HG03432 (cell line): ENCODE data around the gene SERF2.

Experiments used
- ATAC-seq: cut with Tn5 transposase; IDR thresholded peaks from one replicate; pipeline ENCODE4 v1.9.1; 2021; ENCODE audit warnings: mild to moderate bottlenecking, moderate library complexity; ENCODE audit not compliant: unreplicated experiment

SERF2 gene

DNA sequence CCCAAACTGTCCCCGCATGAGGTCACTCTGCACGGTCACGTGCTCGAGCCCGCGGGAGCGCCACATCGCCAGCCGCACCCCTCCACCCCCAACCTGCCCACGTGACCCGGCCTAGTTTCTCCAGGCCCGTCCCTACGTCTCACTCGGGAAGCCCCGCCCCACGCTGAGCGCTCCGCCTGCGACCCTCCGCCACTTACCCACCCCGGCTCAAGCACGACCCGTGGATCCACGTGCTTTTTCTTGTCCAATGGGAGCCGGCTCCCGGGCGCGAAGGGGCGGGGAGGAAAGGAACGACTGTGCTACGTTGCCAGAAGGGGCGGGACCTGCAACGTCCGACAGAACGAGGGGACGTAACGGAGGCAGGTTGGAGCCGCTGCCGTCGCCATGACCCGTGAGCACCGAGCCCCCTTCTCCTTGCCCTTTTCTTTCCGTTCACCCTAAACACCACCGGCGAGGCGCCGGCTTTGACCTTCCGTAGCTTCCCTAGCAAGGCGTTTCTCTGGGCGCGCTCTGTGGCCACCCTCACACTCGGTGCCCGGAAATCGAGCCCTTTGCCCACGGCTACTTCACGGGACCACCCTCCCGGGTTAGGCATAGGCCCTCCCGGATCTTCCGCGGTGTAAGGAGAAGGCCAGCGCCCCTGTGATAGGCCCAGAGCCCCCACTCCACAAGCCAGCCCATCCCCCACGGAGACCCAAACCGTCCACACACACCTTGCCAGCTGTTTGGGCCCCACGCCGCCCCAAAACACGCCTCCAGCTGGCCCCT, at the start of gene SERF2:
Gene SERF2 (plus strand): TSS at position 328 of the 768 bp plus-strand sequence. CDS start 57 bp downstream, at position 385.
- ATAC-seq = peak; percentile 86

- peak; percentile 77 for ATAC-seq
Observed at GRCh38 chr15:43746245-43746902, 45.7 kb upstream of the SERF2 start, which contains the start of gene PDIA3. Gene PDIA3 (plus strand): TSS chr15:43746438. CDS start chr15:43746540, 102 bp downstream.

DNA sequence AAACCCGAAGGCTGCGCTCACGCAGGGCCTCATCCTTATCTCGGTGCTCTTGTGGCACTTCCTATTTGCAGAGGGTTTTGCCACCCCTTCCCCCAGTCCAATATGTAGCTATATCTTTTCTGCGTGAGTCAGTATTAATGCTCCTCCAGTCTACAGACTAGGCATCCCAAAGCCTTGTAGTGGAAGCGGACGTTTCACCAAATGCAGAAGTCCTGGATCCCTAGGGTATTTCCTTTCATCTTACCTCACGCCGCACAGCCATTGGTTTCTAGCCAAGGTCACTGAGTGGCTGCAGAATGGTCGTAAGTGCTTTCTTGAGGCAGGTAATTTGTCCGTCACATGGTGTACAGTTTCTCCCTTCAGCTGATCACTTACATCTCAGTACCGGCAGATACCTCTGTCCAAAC, 45.2 kb upstream of the SERF2 start:
- peak; percentile 19 for ATAC-seq

DNA sequence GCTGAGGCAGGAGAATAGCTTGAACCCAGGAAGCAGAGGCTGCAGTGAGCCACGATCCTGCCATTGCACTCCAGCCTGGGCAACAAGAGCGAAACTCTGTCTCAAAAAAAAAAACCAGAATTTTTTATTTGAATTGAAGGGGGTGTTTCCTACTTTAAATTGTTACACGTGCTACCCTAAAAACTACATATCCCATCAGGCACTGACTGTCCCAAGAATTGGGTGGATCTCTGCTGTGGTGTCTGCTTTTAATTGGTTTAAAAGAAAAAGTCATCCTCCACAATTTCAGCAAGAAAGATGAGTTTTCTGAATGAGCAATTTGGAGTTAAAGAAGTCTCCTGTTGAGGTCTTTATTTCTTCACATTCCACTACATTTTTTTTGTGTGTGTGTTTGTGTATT, 43.7 kb upstream of the SERF2 start:
- ATAC-seq = no peak

DNA sequence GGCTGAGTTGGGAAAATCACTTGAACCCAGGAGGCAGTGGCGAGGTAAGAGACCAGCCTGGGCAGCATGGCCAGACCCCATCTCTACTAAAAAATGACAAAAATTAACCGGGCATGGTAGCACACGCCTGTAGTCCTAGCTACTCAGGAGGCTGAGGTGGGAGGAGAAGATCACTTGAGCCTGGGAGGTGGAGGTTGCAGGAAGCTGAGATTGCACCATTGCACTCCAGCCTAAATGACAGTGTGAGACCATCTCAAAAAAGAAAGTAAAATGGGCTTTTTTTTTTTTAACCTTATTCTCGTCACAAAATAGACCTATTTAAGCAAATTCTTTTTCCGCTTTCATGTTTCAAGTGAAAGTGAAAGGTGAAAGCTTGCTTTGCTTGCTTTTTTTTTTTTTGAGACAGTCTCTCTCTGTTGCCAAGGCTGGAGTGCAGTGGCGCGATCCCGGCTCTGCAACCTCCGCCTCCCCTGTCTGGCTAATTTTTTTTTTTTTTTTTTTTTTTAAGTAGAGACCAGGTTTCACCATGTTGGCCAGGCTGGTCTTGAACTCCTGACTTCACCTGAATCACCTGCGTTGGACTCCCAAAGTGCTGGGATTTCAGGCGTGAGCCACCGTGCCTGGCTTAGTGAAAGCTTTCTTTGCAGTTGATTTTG, 42.3 kb upstream of the SERF2 start:
- ATAC-seq = peak; percentile 54

DNA sequence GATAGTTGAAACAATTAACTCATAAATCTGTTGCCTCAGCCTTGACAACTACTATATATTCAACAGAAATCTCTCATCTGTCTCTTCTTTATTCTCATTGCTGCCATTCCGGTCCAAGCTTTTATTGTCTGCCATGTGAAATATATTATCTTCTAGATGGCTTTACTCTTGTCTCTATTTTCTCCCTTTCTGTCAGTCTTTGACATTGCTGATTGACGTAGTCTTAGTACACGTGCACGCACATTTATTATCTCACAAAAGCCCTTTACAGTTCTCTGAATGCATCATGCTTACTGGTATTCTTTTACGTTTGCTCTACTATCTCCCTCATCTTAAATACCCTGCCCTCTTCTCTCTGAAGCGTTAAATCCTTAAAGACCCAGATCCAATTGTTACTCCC, 40.2 kb upstream of the SERF2 start:
- ATAC-seq = no peak

GRCh38 chr15:43762824-43763223, 29.3 kb upstream of the SERF2 start:
- ATAC-seq = no peak

DNA sequence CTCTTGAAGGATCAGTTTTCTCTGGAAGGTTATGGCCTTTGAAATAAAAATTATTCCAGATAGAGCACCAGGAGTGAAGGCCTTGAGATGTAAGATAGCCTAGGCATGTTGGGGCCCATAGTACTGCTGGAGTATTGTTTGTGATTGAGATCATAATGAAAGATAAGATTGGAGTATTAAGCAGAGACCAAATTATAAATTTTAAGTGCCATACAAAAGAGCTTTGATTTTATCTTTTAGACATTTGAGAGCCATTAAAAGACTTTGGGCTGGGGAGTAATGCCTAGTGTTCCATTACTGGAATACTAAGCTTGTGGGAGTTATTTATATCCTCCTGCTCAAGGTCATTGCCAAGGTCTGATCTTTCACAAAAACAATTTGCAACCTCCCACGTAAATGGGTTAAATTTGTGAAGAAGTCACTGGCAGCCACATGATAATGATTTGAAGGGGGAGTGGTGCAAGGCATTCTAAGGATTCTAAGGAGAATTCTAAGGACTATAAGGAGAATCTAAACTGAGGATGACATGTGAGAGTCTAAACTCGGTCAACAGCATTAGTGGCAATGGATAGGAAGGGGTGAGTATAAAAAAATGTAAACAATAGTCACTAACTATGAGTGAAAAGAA, 28.2 kb upstream of the SERF2 start:
- no peak for ATAC-seq

DNA sequence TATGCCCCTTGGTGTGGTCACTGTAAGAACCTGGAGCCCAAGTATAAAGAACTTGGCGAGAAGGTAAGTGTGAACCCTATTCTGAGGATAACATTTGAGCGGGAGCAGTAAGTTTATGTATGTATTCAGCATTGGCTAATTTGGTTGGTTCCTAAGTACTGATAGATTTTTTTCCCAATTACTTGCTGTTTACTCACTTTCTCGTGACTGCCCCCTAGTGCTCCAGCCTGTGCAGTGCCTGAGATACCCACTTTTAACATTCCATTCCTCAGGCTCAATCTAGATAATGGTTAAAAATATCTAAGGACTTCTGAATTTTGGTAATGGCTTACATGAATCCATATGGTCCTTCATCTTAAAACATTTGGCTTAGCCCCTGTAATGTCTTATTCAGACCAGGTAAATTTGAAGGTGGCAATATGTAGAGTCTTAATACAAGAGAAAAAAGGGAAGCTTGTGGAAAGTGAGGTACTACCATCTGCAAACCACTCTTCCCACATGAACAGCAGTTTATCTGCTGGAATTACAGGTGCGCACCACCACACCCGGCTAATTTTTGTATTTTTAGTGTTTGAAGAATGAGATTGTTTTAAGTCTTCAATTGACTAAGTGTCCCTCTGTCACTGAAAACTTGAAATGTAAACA, 22.4 kb upstream of the SERF2 start:
- no peak for ATAC-seq

DNA sequence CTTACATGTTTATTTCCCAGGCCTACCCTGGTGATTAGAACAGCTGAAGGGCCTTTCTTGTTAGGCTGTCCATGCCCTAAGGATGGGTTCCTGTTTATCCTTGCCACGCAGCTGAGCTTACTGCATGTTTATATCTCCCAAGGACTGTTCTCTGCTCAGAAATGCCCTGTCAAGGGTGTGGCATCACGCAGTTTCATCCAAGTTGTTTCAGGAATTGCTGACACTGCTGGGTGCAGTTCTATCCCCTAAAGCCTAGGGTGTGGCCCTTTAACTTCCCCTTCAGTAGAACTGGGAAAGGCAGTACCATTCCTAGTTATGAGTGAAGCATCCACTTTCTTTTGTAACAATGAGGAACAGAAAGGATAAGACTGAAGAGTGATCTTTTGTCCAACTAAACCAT, 20.3 kb upstream of the SERF2 start:
- no peak for ATAC-seq

DNA sequence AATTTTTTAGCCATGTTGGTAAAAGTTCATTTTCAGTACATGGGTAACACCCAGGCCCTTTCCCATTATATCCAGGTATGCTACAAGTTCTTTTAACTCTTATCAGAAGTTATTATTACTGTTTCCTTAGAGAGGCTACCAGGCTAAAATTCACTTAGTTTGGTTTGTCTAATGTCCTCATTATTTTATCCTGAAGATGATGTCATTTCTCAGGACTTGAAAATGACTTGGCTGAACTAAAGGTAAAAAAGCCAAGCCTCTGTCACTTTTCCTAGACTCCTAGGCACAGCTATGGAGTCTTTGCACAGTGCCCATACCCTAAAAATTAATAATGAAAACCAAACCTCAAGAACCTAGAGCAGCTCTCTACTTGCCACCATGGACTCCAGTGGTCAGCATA, 19.5 kb upstream of the SERF2 start:
- ATAC-seq = no peak

GRCh38 chr15:43774062-43774461, 18.1 kb upstream of the SERF2 start:
- ATAC-seq = no peak

DNA sequence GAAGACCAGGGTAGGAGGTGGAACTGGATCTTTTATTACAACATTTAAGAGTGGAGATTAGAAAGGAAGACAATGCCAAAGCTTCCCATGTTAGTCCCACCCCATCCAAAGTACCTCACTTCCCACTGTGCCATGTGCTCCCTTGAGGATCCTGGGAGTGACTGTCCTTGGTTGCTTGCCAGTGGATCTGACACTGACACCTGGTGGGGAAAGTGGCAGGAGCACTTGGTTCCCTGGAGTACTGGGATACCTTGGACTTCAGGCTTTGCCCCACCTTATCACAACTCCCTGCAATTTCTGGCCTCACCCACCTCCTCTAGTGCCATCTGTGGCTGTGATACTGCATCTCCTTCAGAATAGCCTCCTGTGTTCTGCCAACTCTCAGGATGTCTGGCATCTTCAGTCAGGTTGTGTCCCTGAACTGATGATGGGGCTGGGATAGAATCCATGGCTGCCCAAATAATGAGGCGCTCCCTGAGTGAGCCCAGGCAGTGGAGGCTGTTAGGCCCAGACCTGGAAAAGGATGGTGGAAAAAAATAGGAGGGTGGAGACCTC, 16.6 kb upstream of the SERF2 start:
- no peak for ATAC-seq

DNA sequence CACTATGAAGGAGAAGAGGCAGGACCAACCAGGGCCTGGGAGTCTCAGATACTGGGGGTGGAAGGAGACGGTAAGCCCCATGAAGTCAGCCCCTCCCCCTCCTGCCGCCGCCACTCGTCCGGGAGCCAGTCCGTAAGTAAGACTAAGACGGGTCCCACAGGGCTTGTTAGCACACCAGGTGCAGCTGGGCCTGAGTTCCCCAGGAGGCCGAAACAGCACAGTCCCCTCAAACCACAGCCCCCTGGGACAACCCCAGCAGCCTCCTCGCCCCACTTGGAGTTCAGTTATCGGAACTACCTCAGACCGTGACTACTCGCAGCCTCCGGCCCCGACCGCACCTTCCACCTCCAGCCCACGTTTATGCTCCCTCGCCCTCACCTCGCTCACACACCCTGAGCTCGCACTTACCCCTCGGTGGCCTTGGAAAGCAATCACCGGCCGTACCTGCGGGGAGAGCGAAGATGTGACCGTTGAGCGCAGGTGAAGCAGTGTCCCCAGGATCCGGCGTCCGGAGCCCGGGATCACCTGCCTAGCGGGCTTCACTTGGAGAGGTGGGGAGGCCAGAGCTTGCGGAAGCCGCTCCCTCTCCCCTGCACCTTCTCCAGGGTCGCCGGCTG, 15.9 kb upstream of the SERF2 start:
- peak; percentile 68 for ATAC-seq

DNA sequence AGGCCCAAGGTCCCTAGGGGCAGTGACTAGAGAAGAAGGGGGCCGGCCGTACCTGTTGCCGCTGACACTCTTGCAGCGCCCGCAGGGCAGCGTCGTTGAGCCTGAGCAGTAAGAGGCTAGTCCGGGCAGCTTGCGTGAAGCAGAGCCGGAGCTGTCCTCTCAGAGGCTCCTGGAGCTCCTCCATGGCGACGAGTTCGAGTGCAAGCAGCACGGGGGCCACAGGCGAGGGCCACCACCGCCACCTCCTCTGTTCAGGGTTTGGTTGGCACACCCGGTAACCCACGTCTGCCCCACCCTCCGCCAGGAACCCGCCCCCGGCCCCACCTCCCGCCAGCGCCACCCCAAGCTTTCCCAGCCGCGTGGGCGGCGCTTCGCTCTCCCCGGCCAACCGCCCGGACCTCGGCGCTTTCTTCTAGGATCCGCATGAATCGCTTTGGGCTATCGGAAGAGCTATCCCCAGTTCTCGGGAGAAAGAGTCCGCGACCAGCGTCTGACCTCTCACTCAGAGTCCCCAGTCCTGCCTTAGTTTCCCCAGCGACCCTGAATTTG, 15.3 kb upstream of the SERF2 start, which contains the start of gene ELL3:
Gene ELL3 (minus strand): TSS at position 249 of the 549 bp plus-strand sequence. CDS start 65 bp downstream, at position 184.
- peak; percentile 45 for ATAC-seq

- peak; percentile 73 for ATAC-seq
Observed at GRCh38 chr15:43777267-43777914, 14.7 kb upstream of the SERF2 start.

- ATAC-seq = no peak
Observed at GRCh38 chr15:43779016-43779415, 13.1 kb upstream of the SERF2 start.

- no peak for ATAC-seq
Observed at GRCh38 chr15:43789409-43789808, 2.7 kb upstream of the SERF2 start.
